ENCODE measurements around the gene CCDC107. TPM values are rescaled to one million over a fixed set of nuclear protein-coding genes. Genes with fewer than 3 reads are reported as not detected.

The CCDC107 gene
- total RNA-seq, 1 experiment from 2014 or later = 13.3 TPM

GRCh38 chr9:35682520-35683315, 24.6 kb downstream of the CCDC107 start:
- no peak for DNase-seq (ENCODE audit: low read depth)

DNA sequence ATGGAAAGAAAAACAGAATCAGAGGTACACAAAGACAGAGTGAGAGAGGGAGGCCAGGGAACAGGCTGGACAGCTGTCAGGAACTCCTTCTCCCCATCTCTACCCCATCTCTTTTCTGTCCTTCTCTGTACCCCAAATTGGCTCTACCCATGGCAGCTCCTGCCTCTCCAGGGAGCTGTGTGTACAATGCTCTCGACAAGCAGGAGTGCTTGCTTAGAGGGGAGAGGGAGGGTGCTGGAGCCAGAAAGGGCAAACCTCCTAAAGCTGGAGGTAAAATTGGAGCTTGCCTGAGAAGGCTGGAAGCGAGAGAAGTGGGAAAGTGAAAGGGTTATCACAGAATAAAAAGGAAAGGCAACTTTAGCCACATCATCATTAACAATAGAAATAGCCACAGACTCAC, 25.2 kb downstream of the CCDC107 start:
- no peak for DNase-seq (ENCODE audit: low read depth)

- DNase-seq (ENCODE audit: low read depth) = no peak
Observed at GRCh38 chr9:35684921-35685320, 26.8 kb downstream of the CCDC107 start.

DNA sequence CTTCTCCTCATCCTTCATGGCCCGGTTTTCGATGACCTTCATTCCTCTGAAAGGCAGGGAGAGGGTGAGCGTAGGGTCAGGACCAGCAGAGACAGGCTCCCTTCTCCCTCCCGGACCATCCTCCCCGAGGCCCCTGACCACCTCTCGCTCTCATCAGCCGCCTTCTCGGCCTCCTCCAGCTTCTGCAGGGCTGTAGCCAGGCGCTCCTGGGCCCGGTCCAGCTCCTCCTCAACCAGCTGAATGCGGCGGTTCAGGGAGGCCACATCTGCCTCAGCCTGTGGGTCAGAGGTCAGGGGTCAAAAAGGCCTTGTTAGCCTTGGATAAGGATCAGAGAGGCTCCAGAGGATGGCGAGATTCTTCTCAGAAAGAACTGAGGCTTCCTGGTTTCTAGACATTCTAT, 27.4 kb downstream of the CCDC107 start:
- no peak for DNase-seq (ENCODE audit: low read depth)

DNA sequence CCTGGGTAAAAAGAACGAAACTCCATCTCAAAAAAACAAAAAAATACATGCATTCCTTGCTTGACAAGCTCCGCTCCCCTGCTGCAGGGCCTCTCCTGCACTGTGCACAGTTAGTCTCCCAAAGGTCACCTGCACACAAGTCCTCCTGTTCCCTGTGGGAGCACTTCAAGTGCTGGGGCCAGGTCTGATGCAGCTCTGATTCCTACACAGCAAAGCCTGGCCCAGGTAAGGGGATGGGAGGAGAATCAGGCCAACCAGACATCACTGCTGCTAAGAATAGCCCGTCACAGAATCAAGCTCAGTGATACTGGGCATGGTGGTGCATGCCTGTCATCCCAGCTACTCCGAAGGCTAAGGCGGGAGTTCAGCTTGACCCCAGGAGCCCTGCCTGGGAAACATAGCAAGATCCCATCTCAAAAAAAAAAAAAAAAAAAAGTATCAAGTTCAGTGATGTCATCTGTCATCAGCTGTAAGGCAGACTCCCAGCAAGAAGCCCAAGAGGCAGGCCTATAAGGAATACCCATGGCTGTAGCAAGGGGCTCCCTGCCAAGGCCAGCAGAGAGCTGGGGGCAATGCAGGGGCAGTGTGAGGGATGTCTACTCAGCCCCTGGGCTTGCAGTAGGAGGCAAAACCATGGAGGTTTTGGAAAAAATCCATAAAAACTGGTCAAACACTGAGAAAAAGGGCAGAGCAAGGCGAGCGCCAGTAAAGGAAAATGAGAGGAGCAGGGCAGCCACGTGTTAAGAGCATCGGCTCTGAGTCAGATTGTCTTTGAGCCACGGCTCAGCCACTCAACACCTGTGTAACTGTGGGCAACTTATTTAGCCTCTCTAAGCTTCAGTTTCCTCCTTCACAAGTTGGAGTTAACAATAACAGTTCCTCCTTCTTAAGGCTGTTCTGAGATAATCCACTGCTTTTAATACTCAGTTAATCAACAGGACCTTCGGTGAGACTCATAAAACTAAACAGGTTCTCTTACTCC, 28.4 kb downstream of the CCDC107 start:
- DNase-seq (ENCODE audit: low read depth) = peak; percentile 40

DNA sequence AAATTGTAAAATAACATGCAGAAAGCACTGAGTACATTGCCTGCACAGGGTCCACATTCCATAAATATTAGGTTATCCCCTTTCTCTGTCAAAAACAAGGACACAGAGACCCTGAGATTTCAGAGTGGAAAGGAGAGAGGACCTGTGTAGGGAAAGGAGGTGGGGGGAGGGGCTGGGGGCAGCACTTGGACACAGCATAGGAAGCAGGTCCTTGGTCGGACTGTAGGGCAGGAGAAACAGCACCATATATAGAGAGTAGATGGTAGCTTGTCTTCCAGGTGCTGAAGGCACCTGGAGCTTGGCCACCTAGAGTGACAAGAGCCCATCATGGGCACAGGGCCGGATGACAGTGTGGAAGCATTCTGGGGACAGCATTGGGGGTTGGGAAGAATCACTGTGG, 29.2 kb downstream of the CCDC107 start:
- no peak for DNase-seq (ENCODE audit: low read depth)

DNA sequence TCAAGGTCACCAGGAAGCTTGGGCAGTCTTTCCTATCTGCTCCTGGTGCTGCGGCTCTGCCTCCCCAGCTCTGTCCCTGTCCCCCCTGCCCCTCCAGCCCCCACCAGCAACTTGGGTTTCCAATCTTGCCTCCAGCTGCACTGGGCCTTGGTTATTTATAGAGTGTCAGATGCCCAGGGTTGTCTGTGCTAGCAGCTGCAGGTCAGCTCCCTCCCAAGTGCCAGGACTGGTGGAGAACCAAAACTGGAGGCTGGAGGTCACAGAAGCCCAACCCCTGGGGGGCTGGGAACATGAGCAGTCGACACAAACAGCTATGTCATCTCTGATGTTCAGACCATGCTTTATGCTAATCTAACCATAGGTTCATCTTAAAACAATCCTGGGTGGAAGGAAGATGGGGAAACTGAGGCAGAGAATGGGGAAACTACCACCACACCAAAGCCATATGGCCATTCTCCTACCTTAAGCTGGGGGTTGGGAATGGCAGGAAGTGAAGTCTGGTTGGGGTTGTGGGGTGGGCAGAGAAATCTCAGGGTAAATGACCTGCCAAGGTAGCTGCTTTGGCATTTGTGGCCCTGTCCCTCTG, 30.0 kb downstream of the CCDC107 start:
- DNase-seq (ENCODE audit: low read depth) = peak; percentile 51

GRCh38 chr9:35688558-35689541, 30.8 kb downstream of the CCDC107 start:
- peak; percentile 91 for DNase-seq (ENCODE audit: low read depth)

DNA sequence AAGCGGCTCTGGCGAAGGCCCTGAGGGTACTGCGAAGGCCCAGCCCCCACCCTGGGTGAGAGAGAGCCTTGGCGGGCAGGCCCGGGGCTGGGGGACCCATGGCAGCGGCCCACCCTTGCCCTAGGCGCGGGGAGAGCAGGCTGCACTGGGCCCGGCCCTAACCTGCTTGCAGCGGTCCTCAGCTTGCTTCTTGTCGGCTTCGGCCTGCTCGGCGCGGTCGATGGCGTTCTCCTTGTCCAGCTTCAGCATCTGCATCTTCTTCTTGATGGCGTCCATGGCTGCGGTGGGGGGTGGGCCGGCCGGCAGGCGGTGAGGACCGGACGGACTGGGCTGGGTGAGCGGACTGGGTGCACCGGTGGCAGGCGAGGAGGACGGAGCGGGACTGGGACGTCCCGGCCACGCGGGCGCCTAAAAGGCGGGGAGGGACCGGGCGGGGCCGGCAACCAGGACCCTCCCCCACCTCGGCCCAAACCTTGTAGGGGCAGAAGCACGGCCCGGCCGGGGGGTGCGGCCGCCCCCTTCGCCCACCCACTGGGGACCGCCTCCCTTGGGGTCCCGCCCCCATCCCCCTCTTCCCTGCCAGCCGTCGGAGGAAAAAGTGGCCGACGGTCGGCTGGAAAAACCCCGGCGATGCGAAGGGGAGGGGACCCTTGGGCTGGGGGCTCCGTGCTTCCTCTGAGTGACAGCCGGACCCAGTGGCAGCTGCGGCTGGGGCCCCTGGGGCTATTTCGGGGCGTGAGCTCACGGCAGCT, 31.6 kb downstream of the CCDC107 start, which contains the start of gene TPM2:
TPM2 (minus strand) TSS at position 384 of the 752 bp plus-strand sequence; CDS start at position 276, 108 bp downstream.
- DNase-seq (ENCODE audit: low read depth) = peak; percentile 89

GRCh38 chr9:35690294-35690613, 32.2 kb downstream of the CCDC107 start:
- no peak for DNase-seq (ENCODE audit: low read depth)

DNA sequence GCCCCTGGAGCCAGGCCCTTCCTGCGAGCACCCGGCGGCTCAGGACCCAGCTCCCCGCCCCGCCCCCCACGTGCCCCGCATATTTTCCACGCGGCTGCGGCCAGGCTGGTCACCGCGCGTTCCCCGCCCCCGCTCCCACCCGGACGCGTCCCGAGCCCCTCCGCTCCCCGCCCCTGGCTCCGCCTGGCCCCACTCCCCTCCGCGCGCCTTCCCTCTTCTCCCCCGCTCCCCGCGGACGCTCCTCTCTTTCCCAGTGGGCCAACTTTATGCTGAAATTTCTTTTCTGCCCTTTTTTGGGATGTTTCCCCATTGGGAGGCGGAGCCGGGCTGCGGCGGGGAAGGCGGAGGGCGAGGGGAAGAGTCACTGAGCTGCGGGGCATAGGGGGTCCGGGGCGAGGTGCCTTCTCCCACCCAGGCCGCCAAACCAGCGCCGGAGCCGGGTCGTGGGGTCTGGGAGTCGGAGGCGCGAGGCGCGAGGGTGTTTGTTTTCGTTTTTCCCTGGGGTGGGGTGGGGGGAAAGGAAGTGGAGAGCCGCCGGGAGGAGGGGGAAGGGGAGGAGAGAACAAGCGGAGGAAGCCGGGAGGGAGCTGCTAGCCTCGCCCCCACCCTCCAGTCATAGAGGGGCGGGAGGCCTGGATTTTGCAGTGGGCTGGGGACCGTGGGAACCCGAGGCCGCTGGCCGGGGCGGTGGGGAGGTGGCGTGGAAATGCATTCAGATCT, 32.7 kb downstream of the CCDC107 start:
- peak; percentile 73 for DNase-seq (ENCODE audit: low read depth)

- DNase-seq (ENCODE audit: low read depth) = no peak
Observed at GRCh38 chr9:35691334-35691650, 33.2 kb downstream of the CCDC107 start.

DNA sequence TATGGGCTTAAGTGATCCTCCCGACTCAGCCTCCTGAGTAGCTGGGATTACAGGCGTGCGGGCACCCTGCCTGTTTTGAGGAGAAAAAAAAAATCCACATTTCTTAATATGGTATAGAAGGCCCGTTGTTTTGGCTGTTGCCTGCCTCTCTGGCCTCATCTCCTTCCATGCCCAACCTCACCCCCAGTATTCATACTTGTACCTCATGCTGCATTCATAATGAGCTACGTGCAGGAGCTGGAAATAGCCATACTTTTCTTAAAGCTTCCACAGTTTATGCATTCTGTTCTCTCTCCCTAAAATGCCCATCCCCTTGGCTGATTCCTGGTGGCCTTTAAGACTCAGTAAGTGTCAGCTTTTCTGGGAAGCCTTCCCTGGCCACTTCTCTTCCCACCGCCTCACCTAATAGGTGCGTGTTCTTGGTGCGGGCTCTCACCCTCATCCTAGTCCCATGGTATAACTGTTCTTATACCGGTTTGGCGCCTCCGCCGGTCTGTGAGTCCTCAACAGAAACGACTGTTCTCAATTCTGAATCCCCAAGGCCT, 33.7 kb downstream of the CCDC107 start:
- no peak for DNase-seq (ENCODE audit: low read depth)

DNA sequence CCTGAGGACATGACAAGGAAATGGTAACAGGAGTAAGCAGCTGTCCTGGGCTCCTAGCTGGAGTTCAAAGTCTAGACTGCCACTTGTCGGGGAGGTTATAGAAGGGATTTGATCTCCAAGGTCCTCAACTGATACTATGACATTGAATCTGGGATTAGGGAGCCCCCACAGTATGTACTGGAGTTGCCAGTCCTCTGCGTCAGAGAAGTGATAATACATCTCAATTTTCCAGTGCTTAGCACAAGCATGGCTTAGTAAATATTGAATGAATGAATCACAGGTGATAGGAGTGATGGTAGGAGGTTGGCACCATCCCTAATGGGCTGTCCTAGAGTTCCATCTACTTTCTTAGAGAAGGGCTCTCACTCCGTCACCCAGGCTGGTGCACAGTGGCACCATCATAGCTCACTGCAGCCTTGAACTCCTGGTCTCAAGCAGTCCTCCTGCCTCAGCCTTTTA, 37.9 kb downstream of the CCDC107 start:
- DNase-seq (ENCODE audit: low read depth) = no peak

- peak; percentile 36 for DNase-seq (ENCODE audit: low read depth)
Observed at GRCh38 chr9:35696520-35697215, 38.6 kb downstream of the CCDC107 start.

DNA sequence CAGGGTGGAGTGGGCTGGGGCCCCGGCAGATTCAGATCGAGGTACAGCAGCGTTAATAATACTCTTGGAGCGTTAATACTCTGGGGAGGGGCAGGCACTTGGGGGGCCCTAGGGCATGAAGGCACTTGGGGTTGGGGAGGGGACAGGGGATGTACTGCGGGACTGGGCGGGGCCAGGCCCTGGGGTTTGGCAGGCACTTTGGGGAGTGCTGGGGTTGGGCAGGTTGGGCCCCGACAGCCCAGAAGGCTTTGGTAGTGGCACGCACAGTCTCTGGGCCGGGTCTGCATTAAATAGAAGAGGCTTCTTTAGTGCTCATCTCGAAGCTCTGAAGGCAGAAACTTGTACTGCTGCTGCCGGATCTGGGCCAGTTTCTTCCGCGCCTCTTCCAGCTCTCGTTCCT, 39.4 kb downstream of the CCDC107 start:
- DNase-seq (ENCODE audit: low read depth) = no peak

- DNase-seq (ENCODE audit: low read depth) = no peak
Observed at GRCh38 chr9:35698231-35698630, 40.1 kb downstream of the CCDC107 start.

- no peak for DNase-seq (ENCODE audit: low read depth)
Observed at GRCh38 chr9:35700031-35700430, 41.9 kb downstream of the CCDC107 start.

DNA sequence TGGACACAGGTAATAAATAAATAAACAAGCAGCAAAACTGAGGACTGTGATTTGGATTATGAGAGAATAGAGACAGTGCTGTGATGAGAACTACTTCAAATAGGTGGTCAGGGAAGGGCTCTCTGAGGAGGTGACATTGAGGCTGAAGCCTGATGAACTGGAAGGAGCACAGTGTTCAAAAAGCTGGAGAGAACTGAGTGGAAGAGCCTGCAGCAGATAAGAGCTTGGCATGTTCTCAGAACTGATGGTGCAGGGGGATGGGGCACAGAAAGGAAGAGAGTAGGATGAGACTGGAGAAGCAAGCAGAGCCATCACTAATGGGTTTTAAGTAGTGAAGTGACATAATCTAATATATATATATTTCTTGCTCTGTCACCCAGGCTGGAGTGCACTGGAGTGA, 42.9 kb downstream of the CCDC107 start:
- DNase-seq (ENCODE audit: low read depth) = no peak
